ENCODE measurements around the gene DTX4.

The DTX4 gene

DNA sequence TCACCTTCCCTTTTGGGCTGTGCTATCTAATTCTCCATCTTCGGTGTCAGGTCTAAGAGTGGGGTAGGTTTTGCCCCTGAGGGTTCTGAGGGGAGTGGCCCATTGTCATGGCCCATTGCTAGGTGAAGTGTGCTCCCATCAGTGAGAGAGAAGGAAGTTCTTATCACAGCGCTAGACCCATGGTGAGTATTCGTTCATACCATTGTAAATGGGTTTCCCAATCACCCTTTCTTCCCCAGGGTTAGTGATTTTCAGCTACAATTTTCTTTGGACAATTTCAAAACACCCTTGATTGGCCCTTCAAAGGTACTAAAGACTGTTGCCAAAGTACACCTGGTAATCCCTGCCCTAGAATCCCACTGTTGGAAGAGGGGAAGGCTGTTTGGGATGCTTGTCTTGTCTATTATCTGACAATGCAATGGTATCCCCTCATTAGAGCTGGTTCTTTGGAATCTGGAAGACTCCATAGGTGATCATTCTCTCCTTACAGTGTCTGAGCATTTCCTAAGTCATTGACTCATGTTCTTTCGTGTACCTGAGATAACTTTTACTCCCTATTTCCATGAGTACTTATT is 20.6 kb downstream of the DTX4 start:
- no peak for DNase-seq

DNA sequence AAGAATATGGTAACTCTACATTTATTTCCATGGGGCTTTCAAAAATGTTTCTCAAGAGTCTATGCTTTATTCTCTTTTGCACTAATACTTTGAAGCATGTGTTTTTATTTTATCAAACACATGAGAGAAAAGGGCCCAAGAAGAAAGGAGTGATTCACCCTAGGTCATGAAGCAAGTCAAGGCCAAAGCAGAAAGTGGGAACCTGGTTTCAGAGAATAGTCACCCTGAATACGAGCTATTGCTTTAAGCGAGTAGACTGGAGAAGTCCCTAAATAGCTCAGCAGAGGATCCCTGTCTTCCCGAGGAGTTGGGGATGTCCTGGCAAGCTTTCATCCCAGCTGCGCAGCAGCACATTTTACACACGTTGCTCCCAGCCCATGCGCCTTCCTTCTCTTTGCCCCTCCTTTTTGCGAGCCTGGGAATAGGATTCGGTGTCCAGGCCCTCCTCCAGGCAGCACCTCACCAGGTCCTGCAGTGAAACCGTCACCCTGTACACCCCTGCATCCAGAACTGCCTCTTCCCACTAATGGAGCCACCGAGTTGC is 21.7 kb downstream of the DTX4 start:
- DNase-seq = no peak

DNA sequence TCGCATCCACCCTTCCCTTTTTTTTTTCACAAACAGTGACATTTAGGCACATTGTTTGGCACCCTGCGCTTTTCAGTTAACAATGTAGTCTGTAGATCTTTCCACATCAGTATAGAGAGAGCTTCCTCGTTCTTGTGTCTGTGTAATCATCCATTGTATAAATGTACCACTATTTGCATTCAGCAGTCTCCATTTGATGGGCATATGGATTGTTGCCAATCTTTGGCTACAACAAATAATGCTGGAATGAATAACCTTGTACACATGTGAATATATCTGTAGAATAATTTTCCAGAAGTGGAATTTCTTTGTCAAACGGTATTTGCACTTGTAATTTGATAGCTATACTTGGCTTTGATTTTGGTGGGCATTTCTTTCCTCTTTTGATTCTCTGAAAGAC is 23.7 kb downstream of the DTX4 start:
- DNase-seq = no peak

DNA sequence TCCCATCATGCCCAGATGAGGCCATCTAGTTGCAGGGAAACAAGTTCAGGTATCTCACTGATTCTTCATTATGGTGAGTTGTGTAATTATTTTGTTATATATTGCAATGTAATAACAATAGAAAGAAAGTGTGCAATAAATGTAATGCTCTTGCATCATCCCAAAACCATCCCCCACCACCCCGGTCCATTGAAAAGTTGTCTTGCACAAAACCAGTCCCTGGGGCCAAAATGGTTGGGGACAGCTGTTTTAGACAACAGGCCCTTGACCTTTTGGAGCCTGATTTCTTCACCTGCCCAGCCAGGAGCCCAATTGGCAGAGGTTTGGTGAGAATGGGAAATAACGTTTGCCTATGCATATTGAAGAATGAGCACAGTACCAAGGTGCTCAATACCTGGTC is 24.8 kb downstream of the DTX4 start:
- no peak for DNase-seq

DNA sequence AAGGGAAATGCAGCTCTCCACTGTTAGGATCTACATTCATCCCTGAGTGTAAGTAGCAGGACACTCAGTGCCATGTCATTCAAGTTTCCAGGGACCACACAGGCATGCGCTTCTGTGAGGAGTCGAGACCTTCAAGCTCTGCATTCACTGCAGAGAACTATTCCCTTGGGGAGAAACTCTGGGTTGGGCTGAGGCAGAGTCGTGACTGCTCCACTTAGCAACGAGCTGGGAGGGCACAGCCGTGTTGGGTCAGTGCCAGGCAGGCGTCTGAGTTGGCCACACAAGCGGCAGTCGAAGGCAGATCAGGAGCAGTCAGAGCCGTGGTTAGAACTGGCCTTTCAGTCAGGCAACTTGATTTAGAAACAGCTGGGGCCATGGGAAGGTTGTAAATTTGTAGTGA is 26.1 kb downstream of the DTX4 start:
- DNase-seq = no peak

DNA sequence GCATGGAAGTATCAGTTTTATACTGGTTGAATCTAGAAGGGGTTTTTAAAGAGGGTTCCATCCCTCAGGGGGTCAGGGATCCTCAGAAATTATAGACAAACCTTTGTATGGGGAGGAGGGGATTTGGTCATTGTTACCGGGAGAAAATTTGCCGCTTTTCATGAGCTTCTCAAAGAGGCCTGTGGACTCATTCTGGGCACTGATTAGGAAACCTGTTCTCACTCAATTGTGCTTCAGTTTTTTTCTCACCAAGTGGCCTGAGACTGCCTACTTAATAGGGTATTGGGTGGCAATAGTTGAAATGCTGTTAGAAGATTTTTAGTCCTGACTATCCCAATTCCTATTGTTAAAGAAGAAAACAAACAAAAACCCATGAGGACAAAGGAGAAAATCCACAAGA is 26.8 kb downstream of the DTX4 start:
- DNase-seq = no peak

DNA sequence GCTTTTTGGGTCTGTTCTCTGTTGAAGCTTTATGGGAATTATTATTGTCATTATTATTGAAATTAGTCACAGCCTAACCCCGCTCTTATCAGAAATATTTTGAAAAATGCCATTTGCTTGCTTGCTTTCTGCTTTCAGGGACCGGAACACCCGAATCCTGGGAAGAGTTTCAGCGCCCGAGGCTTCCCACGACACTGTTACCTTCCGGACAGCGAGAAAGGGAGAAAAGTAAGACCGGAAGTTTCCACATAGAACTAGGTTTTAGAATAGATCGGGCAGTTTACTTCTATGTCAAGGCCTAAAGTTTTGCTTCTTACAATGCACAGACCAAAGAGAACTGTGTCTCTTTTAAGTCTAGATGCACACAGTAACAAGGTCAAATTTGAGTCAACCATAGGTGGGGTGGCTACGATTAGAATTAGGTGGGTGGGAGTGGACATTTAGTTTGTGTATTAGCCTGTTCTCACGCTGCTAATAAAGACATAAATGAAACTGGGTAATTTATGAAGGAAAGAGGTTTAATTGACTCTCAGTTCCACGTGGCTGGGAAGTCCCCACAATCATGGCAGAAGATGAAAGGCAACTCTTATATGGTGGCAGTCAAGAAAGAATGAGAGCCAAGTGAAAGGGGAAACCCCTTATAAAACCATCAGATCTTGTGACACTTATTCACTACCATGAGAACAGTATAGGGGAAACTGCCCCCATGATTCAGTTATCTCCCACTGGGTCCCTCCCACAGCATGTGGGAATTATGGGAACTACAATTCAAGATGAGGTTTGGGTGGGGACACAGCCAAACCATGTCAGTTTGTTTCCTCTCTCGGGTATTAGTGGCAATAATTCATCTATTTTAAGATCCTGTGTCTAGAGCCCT is 27.9 kb downstream of the DTX4 start:
- peak in 1 of 2 donors; percentile 15 for DNase-seq

DNA sequence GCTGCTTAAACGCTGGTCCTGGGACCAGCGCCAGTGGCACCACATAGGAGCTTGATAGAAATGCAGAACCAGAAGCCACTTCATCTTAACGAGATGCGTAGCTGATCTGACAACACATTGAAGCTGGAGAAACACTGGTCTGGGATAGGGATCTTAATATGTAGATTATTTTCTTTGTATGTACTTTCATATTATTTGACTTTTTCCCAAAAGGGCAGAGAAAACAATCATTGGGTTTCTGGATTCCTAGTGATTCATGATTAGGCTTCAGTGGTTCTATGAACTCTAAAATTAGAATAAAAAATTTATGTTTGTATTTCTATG is 28.5 kb downstream of the DTX4 start:
- DNase-seq = no peak

DNA sequence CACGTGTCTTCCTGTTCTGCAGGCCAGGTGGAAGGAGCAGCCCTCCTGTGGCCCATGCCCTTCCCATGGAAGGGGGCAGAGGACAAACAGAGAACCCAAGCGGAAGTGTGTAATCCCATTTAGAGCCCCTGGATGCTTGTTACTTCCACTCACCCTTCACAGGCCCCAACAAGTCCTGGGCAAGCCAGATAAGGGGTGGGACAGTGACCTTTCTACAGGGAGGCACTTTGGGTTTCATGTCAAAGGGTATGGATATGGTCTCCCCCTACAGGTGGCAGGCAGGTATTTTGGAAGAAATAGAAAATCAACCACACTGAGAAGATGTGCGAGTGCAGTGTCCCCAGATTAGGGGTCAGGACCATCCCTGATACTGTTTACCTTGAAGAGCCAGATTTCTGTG is 29.4 kb downstream of the DTX4 start:
- no peak for DNase-seq

DNA sequence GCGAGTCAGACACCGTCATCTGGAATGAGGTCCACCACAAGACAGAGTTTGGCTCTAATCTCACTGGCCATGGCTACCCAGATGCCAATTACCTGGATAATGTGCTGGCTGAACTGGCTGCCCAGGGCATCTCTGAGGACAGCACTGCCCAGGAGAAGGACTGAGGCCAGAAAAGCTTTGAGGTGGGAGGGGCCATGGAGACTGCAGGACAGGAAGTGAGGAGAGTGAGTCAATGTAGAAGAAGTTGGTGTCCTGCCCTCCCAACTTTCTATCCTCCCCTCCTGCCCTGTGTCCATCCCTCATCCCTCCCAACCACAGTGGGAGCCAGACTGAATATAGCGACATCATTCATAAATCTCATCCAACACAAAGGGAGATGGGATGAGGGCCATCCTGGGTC is 32.8 kb downstream of the DTX4 start:
- DNase-seq = no peak

DNA sequence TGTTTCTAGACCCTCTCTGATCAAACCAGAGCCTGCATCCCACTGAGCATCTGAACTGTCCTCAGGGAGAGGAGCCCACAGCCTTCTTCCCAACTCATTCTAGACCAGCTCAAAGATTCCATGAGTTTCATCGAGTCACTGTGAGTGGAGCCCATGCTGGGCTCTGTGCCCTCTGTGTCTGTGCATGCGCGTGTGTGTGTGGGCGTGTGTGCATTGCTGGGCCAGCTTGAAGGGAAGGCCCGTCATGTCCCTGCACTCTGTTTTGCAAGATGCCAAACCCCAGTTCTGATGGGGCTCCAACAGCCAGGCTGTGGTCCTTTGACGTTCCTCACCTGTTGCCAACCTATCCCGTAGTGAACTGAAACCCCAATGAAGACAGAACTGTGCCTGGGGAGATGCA is 33.7 kb downstream of the DTX4 start:
- DNase-seq = no peak

DNA sequence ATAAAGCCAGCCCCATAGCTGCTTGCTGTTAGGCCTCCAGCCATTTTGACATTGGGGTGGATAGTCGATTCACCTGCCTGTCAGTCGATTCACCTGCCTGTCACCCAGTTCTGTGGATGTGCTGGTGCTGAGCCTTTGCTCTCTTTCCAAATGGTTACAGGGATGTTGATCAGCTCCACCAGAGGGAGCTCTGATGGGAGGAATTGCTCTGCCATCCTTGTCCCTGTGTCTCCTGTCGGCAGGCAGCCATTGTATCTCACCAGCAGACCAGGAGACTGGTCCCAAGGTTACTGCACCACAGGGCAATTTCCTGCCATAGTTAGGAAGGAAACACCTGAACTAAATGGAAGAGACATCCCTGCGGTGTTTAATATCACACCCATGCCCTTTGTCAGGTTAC is 34.7 kb downstream of the DTX4 start:
- peak; percentile 14 to 21 for DNase-seq

DNA sequence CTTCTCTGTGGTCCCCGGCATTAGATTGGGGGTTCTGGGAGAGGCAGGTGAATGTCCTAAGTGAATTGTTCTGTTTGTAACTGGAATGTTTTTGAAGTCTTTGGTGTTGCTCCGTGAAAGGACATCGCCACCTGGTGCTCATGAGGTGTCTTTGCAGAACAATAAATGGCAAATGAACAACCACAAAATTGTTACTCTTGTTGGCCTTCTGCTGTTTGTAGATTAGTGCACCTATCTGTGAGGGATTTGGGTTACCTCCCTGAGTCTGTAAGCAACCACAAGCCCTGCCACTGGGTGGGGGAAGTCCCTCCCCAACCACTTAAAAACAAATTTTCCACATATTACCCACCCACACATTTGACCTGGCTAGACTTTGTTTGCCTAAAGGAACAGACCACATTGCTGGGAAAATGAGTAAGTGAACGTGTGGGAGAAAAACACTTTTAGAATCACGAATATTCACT is 36.1 kb downstream of the DTX4 start:
- DNase-seq = peak; percentile 48 to 60

DNA sequence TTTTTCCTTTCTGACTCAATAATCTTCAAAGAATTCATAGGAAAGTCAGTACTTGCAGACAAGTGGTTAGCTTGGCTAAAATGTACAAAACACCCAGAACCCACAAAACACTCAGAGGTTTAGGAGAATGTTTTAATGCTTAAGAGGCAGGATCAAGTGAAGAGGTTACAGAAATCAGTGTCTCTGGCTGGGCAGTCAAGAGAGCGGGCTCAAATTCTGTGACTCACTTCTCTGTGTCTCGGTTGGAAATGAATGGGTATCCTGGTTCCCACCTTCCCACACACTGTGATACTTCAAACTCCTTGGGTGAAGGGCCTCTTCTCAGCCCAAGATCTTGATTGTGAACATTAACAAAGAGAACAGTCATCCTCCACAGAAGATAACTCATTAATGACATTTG is 37.0 kb downstream of the DTX4 start:
- no peak for DNase-seq

DNA sequence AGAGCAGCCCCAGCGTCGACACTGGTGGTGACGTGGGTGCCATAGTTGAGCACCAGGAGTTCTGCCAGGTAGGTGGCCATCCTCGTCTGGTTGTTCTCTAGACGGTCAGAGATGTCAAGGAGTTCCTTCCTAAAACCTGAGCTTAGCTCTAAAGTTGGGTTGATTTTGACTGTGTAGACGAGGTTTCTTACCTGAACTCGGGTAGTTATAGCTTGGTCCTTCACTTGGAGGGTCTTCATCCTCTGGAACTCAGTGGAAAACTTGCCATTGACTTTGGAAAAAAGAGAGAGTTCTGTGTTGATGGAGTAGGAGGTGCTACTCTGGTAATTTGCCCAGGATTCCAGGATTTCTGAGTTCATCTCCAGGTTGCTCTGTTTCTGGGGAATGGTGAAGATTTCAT is 40.3 kb downstream of the DTX4 start:
- DNase-seq = no peak

DNA sequence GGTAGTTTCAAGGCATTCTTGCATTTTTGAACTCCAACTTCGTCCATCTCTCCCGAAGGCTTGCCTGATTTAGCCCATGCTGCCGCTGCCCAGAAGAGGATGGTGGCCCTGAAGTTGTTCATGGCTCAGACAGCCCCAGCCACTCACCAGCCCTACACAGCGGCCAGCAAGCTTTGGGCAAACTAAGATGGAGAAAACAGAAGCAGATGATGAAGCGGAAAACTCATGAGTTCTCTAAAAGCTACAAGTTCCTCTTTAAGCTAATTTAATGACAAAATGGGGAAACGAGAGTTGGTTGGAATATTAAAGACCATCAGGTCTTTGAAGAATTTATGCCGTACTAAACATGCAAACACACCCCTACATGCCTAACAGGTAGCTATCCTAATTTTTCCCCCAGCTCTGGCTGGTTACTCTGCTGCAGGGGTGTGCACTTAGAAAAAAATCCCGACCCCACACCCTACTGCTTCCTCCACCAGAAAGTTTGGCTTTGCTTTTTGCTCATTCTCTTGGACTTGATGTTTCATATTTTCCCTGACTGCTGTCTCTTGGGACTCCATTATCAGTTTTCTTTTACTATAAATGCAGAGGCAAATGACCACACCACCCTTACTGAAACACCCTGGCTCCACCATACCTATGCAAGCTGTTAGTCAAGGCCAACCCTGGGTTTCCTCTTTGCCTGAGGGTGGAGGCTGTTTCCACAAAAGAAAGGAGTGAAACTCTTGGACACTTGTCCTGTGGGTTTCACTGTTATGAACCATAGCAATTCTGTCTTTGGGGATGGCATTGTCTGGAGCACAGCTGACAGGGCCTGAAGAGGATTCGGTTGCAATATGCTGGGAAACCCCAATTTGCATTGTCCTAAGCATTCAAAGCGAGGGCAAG is 41.1 kb downstream of the DTX4 start, which contains the start of gene MPEG1:
MPEG1 (minus strand) TSS at position 184 of the 888 bp plus-strand sequence; CDS start at position 122, 62 bp downstream.
- DNase-seq = peak in 1 of 2 donors; percentile 29

DNA sequence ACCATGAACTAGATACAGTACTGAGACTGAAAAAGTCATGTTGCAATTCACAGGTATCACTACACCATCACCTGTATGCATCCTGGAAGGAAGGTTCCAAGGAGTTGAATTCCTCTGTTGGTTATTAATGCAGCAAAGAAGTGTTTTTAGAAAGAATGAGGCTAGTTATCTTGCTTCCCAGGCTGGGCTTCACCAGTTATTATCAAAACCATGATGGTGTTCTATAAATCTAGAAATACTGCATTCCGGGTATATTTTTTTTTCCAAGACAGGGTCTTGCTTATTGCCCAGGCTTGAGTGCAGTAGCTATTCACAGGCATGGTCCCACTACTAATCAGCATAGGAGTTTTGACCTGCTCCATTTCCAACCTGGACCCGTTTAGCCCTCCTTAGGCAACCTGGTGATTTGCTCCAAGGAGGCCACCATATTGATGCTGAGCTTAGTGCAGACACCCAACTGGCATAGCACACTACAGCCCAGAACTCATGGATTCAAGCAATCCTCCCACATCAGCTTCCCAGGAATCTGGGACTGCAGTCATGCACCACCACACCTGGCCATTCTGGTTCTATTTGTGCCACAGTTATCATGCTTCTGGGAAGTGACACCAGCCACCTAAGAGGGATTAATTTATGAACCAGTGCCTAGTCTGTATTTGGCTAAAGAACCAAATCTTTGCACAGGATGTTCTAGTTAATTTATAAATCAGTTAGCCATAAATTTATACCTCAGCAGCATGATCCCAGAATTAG is 42.4 kb downstream of the DTX4 start:
- no peak for DNase-seq

DNA sequence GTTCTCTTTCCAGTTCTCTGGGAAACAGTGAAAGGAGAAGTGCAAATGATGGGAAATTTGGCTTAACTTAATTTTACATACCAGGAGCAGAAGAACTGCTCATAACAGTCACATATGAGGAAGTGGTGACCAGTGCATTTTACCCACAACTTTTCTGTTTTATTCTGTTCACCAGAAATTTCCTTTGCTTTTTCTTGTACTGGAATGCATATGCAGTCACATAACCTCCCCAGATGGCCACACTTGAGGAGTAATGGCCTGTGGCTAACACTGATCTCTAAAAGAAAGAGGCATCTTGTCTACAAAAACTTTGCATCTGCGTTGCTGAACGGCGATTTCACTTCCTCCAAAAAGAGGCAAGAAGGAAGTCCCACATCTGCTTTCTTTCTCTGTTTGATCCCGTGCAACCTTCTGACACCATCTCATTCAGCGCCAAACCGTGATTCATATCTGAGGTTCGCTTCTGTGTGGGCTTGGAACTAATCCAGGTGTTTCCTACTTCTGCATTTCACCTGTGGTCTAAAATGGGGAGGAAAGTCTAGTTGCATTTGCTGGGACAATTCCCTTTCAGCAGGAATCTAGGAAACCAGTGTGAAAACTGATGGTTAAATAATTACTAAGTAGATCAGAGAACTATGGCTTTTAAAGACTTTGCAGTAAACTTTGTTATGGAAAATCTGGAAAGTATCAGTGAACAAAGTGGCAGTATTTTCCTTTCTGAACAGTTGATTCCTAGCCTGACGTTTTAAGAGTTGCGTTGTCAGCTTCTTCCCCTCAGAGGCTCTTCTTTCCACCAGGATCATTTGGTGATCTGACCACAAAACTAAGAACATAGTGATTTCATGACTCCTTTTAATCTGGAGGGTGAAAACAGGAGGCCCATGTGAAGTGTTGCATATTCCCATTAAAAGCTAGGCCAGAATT is 45.0 kb downstream of the DTX4 start:
- peak; percentile 17 to 70 for DNase-seq

DNA sequence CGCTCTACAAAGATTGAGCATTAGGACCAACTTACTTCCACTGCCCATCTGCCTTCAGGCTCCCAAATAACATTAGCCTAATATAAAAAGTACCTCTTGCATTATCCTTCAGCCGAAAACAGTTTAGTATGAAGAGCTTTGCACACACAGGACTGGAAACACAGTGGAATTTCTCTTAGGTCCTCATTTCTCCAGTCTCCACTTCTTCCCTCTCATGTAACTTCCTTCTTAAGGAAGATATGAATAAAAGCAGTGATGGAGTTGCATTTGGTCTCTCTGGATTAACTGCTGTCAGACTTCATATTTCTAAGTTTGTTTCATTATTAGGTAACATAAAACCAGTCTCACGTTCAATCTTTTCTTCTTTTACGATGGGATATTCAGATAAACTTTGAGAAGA is 46.4 kb downstream of the DTX4 start:
- no peak for DNase-seq

DNA sequence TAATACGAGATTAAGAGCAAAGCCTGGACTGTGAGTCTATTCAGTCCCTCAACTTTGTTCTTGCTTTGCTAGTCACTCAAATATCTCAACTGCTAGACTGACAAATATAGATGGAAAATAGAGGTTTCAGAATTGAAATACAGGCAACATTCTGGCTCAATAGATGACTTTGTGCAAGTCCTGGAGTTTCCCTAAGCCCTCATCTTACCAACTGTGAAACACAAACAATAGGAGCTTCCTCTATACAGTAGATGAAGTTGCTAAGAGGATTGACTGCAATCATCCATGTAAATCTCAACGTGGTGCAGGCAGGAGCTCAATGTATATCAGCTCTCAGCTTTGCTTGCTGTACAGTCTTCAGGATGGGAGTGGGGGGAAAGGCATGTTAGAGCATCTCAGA is 47.0 kb downstream of the DTX4 start:
- DNase-seq = no peak

DNA sequence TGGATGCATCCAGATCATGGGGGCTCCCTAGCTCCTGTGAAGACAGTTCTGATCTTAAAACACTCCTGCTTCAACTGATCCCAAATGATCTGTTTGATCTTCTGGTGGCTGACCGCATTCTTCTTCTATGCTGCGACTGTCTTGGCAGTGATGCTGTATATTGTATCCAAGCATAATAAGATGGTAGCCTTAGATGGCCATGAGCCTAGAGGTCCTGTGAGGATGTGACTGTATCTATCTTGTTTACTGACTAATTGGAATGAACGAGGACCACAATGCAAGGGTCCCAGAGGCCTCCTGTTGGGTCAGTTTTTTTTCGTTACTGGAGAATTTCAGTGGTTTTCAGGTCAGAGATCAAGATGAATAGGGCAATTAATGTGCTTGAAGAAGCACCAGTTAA is 47.9 kb downstream of the DTX4 start:
- no peak for DNase-seq

All from CD4-positive, alpha-beta T cell treated with Interferon alpha-2 for 1 hour (primary cell).